ENCODE measurements around the gene LGALS7B.
"Not testable (repeated sequence)": the region's sequence is repeated elsewhere in the genome, so short reads cannot be mapped to it uniquely, and the experiment has no call there.

Gene LGALS7B

GRCh38 chr19:38766276-38767047, 22.5 kb upstream of the LGALS7B start:
- TF ChIP-seq CTCF (IDR thresholded peaks at IDR 0.05; ENCODE audit: low read depth, low read length, missing control alignments) = no peak
- H3K27ac ChIP-seq = no peak overlapping the region
- in situ Hi-C loops (cut with HindIII; ENCODE audit: low pct_ligation_motif_present, low sequenced_read_pairs) = no loop called here
- DNase-seq = no peak
- H3K4me3 ChIP-seq (ENCODE audit: low read depth, low read length) = no peak overlapping the region
- no peaks in the 10 kb centered on the region for H3K36me3 ChIP-seq (replicated peaks)
- H3K27me3 ChIP-seq (replicated peaks) = no peaks in the 10 kb centered on the region

- in situ Hi-C loops (cut with HindIII; ENCODE audit: low pct_ligation_motif_present, low sequenced_read_pairs) = no loop called here
- TF ChIP-seq CTCF (IDR thresholded peaks at IDR 0.05; ENCODE audit: low read depth, low read length, missing control alignments) = peak; percentile 86
- no peak overlapping the region for H3K27ac ChIP-seq
Observed at GRCh38 chr19:38769635-38770211, 19.3 kb upstream of the LGALS7B start.

GRCh38 chr19:38770228-38770948, 18.6 kb upstream of the LGALS7B start:
- H3K27me3 ChIP-seq (replicated peaks); H3K27ac ChIP-seq; in situ Hi-C loops (cut with HindIII; ENCODE audit: low pct_ligation_motif_present, low sequenced_read_pairs); DNase-seq; H3K36me3 ChIP-seq (replicated peaks): not testable (repeated sequence)
- peak overlapping the region; percentile 17 for H3K4me3 ChIP-seq (ENCODE audit: low read depth, low read length)

More at GRCh38 chr19:38769635-38770211, 19.3 kb upstream of the LGALS7B start:
- Histone ChIP-seq H3K27me3 (replicated peaks) (no peaks in the 10 kb centered on the region), H3K4me3 (ENCODE audit: low read depth, low read length) (peak overlapping the region; percentile 17), H3K36me3 (replicated peaks) (no peaks in the 10 kb centered on the region)
- DNase-seq = peak; percentile 69

GRCh38 chr19:38770949-38771275, 18.1 kb upstream of the LGALS7B start:
- DNase-seq; H3K4me3 ChIP-seq (ENCODE audit: low read depth, low read length); H3K36me3 ChIP-seq (replicated peaks); H3K27ac ChIP-seq; in situ Hi-C loops (cut with HindIII; ENCODE audit: low pct_ligation_motif_present, low sequenced_read_pairs); H3K27me3 ChIP-seq (replicated peaks): not testable (repeated sequence)

- H3K36me3 ChIP-seq (replicated peaks); H3K4me3 ChIP-seq (ENCODE audit: low read depth, low read length); DNase-seq; H3K27me3 ChIP-seq (replicated peaks); H3K27ac ChIP-seq; in situ Hi-C loops (cut with HindIII; ENCODE audit: low pct_ligation_motif_present, low sequenced_read_pairs): not testable (repeated sequence)
Observed at GRCh38 chr19:38771569-38771968, 17.4 kb upstream of the LGALS7B start.

- TF ChIP-seq CTCF (IDR thresholded peaks at IDR 0.05; ENCODE audit: low read depth, low read length, missing control alignments) = no peak
- Histone ChIP-seq H3K36me3 (replicated peaks) (no peaks in the 10 kb centered on the region), H3K27ac (no peak within 1 kb of the TSS), H3K27me3 (replicated peaks) (no peaks in the 10 kb centered on the region), H3K4me3 (ENCODE audit: low read depth, low read length) (no peak within 1 kb of the TSS)
- DNase-seq = no peak
- in situ Hi-C loops (cut with HindIII; ENCODE audit: low pct_ligation_motif_present, low sequenced_read_pairs) = no loop called here
Observed at GRCh38 chr19:38773469-38774177, 15.4 kb upstream of the LGALS7B start, which contains the start of gene LGALS7. Gene LGALS7 (minus strand): TSS chr19:38773517. CDS start chr19:38773492, 25 bp downstream.
